ENCODE data around the gene EXOG.
A peak's percentile ranks its signal among the peaks of the same experiment; 100 is the strongest.

DNA sequence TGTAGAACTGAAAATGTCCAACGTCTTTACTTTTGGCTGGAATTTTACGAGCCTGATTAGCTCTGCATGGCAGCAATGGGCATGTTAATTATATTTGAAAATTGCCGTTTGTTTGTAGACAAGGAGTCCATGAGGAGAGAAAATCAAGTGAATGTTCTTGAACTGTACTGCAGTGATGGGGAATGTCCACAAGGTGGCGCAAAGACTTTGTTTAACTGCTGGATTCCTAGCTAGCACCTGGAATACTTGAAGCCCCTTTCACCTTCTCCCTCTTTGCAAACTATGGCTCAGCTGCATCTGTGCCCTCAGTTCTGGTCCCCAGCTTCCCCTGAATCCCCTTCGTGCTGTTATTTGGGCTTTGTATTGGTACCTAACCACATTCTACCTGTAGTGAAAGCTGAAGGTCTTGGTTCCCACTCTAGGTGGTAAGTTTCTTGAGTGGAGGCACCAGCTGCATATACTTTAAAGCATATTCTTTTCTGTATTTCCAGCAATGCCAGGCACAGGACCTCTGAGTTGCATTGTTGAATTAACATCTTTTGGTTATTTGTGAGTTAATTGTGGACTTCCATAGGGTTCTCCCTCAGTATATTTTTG lies 25.3 kb downstream of the EXOG start:
- peak; percentile 83 for TF ChIP-seq CTCF (IDR thresholded peaks at IDR 0.05; ENCODE audit: low read length)
- TF ChIP-seq EZH2 (IDR thresholded peaks at IDR 0.05; ENCODE audit: borderline replicate concordance, low read length) = no peak

All from OCI-LY1 (cell line).